Dermis microvascular lymphatic vessel endothelial cell (primary cell): ENCODE data around the gene SEPTIN12. TPM values are rescaled to one million over a fixed set of nuclear protein-coding genes. Genes with fewer than 3 reads are reported as not detected.

ENCODE experiments used
- DNase-seq, 2 donors: peaks; one replicate each; pipeline versions ENCODE4 v3.0.0 to v3.0.0-alpha.2; 2010; ENCODE audit warnings: low read depth in 2 of 2
- total RNA-seq: library from RNA; depleted of rRNA; stranded (reverse); fragments of >200 nt; gene quantifications from 2 replicates; pipeline ENCODE4 v1.2.1, GENCODE V29; 2014

SEPTIN12 gene, protein sequence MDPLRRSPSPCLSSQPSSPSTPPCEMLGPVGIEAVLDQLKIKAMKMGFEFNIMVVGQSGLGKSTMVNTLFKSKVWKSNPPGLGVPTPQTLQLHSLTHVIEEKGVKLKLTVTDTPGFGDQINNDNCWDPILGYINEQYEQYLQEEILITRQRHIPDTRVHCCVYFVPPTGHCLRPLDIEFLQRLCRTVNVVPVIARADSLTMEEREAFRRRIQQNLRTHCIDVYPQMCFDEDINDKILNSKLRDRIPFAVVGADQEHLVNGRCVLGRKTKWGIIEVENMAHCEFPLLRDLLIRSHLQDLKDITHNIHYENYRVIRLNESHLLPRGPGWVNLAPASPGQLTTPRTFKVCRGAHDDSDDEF
- not detected in 2 replicates for total RNA-seq

DNA sequence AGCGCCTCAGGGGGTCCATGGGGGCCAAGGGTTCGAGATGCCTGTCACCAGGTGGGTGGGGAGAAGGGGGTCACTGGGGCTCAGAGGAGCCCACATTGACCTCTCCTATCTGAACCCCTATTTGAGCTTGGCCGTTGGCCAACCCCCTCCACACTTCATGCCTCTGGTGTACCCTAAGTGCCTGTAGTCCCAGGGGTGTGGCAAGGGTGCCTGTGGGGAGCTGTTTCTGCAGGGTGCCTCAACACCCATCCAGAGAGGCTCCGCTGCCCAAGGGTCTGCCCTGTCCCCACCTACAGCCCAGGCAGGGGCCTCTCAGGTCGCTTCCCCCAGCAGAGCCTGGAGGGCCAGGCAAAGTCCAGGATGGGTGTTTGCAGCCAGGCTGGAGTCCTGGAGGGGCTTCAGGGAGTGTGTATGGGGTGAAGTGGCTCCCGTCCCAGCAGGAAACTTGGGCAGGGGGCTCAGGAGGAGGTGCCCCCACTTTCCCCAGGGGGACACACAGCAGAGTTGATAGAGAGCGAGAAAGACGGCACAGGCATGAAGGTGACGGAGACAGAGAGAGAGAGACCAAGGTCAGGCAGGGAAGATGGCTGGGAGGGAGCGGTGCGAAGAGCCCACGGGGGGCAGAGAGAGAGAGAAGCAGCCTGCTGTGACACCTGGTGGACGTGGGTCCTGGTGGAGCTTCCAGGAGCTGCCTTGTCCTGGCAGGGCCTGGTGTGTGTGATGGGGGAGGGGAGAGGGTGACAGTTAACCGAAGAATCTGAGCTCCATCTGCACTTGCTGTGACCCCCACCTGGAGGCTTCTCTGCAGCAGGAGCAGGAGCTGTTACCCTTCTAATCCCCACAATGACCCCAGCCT lies at the start of gene SEPTIN12:
Gene SEPTIN12 (minus strand): TSS at position 719 of the 856 bp plus-strand sequence. CDS start 700 bp downstream, at position 19.
- no peak for DNase-seq

DNA sequence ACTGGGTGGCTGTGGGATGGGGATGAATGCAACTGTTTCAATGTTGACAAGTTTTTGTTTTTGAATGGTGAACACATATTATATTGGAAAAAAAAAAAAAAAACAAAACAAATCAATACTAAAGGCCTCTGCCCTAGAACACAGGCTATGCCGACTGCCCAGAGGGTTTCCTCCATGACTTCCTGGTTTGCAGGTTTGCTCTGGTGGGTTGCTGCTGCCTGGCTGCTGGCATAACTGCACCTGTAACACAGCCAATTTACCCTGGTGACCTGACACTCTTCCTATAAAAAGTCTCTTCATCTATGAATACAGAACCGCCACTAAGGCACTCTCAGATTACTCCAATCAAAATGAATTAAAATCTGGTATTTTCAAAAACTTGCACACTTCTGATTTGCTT lies 48.6 kb upstream of the SEPTIN12 start:
- DNase-seq = no peak

DNA sequence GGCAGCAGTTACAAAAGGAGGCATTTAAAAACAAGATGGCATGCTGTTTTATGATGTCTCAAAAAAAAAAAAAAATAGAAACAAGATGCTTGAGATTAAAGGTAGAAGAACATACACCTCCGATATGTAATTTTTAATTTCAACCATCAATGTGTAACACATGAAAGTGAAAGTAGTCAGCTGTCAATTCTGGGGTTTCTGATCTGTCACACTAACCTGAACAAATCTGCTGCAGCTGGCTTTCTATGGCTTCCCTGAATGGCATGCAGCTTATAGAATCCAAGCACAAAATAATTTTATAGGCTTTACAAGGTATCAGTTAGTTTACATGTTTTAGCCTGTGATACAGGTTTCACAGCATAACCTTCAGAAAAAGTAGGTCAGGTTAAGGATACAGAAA lies 45.4 kb upstream of the SEPTIN12 start:
- no peak for DNase-seq

DNA sequence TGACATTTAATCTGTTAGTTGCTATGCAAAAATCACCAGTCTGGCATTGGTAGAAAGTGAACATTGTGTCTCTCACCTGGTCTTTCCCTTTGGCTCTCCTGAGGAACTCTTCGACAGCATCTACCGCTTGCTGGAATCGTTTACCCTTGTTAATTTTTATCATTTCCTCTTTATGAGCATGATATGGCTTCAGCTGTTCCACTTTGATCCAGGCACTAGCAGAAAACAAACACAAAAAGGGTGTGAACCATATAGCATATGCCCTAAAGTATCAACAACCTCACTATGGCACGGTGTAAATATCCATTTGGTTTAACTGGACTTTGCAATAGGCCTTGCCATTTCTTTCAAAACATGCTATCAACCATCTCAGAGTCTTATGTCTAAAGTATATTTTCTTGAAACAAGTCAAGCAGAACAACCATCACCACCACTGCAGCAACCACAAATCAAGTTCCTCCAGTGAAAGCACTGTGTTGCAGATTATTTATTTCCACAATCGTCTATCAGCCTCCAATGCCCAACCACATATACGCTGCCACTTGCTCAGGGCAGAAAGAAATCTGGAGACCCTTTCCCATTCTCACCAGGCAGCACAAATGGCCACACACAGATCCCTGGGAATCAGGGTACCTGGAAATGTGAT lies 44.7 kb upstream of the SEPTIN12 start:
- DNase-seq = no peak

DNA sequence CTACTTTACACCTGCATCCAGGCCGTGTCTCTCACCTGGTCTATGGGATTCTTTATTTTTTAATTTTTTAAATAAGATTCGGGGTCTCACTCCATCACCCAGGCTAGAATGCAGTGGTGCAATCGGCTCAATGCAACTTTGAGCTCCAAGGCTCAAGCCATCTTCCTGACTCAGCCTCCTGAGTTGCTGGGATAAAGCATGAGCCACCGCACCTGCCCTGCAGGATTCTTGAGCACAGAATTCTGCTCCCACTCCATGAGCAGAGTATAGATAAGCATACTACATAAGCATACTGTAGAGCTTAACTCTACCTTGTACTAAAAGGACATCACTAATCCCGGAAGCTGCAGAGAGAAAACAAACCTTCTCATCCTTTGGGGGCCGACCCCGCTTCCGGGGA lies 43.5 kb upstream of the SEPTIN12 start:
- no peak for DNase-seq

DNA sequence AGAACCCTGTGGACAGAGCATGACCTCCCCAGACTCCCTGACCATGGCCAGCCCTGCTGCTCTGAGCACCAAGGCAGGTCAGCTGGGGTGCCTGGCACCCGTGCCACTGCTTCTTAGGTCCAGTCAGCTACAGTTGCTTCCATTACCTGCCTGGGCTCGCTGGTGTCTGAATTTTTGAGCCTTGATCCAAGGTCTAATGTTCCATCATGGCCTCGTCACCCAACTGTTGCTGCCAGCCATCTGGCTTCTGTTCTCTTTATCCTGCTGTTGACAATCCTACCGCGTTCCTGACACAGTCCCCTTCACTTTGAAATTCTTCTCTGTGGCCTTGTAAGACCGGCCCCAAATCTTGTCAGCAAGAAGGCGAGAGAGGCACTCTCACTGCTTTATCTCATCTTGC lies 42.3 kb upstream of the SEPTIN12 start:
- no peak for DNase-seq

DNA sequence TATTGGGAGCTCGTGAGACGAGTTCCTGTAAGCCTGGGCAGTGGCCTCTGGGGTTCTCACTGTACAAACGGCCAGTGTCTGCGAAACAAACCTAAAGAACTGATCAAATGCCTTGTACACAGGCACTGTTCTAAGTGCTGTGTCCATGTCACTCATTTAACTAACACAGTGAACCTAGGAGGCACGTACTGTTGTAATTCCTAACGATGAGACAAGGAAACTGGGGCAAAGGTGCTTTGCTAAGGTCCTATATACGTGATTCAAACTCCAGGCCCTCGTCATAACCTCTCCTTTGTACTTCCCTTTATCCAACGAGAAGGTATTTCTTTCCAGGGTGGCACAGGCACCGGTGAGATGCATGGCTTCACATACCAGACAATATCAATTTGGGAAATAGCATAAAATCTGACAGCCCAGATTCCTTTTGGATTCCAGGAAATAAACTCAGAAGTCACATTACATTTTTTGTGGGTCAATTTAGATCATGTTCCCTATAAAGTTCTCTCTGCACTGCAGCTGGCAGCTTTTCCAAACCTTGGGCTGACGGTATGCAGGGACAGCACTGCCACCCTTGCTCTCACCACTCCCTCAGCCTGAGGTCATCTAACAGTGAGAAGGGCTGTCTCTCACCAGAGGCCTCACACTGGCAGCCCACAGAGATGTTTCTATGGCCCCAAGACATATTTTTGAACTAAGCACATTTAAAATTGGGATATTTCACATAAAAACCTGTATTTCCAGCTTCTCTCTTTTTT lies 40.6 kb upstream of the SEPTIN12 start:
- no peak for DNase-seq

DNA sequence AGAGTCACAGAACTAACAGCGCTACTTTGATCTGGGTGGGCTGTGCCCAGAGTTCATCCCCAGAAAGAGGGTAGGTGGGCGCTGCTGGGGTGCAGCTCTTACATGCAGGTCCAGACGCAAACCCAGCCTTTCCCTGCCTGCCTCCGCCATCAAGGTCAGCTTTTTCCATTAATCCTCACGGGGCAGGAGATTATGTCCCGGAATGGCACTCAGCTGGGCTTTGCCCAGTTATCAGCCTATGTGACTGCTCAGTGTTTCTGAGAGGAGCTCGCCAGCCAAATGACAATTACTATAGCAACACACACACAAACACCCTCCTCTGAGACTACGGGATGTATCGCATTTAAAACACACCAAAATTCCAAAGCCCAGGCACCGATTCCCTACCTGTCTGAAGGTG lies 38.8 kb upstream of the SEPTIN12 start:
- no peak for DNase-seq

DNA sequence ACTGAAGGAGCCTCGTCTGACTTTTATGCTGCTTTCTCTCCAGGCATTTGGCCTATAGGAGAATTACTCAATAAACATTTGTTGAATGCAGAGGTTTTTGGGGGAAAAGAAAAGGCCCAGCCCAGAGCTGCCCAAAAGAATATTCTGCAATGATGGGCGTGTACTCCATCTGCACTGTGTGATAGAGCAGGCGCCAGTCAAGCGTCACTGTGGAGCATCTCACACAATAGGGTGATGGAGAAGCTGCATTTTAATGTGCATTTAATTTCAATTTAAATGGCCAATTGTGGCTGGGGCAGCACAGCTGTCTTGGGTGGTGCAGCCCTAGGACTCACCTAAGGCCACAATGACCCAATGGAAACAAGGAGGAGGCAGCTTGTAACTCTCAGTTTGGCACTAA lies 38.4 kb upstream of the SEPTIN12 start:
- no peak for DNase-seq

DNA sequence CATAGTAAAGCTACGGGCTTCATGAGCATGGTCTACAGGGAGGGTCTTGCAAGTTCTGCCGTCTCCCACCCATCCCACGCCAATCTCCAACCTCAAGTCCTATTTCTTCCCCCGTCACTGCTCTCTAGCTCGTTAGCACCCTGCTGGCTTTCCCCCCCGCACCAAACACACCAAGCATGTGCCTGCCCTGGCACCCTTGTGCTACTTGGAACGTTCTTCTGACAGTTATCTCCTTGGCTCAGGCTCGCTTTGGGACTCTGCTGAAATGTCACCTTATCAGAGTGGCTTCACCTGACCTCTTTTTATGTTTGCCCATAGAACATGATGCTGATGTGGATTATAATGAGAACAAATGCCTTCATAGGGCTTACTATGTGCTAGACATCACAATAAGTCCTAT lies 37.1 kb upstream of the SEPTIN12 start:
- DNase-seq = no peak

DNA sequence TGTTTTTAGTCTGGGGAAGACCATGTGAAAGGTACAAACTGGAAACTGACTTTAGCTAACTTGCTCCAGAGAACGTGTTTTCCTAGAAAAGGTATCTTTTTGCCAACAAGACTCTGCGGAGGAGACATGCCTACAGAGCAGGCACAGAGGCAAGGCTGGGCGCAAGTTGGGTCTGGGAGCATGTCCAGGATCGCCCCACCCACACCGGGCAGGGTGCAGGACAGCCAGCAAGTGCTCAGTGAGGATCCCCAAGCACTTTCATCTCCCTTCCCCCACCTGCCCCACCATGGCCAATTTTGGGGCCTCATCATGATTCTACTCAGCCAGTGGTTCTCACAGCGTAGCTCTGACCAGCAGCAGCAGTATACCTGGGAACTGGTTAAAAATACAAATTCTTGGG lies 32.5 kb upstream of the SEPTIN12 start:
- no peak for DNase-seq

DNA sequence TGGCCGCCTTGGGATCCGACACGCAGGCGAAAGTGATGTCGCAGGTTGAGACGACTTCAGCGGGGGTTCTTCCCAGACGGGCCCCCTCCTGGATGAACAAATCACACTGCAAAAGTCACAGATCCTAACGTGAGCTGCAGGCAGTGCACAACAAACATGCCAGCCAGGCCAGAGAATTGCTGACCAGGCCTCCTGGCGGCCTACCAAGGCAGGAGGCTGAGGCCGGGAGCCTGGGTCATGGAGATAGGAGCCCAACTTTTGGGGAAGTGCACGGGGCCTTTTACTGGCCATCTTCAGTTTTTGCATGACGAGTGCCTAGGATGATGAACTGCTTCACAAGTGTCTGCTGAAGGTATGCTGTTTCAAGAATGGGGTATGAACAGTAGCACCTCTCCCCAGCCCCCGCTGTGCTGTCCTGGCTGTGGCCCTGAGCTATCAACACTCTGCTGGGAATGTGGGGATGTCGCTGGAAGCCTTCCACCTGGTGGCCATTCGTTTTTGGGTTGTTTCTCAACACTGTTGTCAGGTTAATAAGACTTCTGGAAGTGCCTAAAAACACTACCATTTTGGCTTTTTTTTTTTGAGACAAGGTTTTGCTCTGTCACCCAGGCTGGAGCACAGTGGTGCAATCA lies 26.5 kb upstream of the SEPTIN12 start:
- no peak for DNase-seq

DNA sequence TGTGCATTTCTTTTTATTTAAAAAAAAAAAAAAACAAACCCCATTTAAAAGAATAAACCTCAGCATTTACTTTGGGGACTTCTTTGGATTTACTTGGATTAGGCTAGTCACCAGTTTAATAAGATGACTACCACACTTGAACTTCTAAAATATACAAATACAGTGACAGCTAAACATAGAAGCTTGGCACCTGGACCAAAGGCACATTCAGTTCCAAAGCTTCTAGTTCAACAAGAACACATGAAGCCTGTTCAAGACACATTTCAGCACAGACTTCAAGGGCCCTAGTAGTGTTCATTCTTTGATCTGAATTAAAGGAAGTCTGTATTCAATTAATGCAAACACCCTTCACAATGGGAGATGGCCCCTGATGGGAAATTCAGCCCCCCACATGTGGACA lies 25.9 kb upstream of the SEPTIN12 start:
- no peak for DNase-seq

DNA sequence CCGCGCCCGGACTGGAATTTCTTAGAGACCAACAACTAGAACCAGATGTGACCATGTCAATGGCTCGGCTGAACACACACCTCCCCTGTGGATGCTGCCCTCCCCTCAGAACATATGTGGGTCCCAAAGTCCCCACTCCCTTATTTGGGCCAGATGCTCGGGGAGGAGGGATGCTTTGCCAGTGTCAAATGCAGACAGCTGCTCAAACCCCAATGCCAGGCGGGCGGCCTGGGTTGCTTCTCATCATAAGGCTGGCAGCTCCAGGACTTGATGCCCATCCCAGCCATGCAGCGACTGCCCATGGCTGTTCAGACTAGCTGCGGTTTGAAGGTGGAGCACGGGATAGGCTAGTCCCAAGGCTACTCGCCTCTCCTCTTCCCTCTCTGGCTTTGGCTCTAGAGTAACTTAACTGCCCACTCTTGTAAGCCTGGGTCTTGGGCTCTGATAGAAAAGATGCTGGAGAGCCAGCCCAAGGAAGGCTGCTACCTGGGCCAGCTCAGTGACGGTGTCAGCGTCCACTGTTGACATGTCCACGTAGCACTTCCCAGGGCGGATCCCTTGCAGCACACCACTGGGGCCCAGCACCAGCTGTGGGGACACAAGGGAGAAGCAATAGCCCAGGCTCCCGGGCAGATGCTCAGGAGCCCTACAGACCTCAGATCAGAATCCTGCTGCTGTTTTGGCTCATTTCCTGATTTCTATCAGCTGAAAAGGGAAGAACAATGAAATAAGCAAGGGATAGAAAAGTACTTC lies 25.3 kb upstream of the SEPTIN12 start:
- no peak for DNase-seq

DNA sequence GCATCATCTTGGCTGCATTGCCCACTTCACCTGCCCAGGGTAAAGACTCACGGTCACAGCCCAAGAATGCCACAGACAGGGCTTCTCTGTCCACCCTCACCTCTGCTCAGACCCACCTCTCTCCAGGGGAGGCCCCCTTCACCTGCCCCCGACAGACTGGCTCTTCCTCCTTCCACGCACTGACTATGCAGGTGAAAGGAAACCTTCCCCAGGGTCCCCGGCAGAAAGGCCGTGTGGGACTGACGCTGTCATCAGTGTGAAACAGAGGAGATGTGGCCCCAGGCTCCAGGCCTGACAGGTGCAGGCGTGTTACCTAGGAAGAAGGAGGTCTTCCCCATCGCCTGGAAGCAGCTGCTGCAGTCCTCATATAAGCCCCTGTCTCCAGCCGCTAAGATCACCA lies 23.6 kb upstream of the SEPTIN12 start:
- DNase-seq = no peak

DNA sequence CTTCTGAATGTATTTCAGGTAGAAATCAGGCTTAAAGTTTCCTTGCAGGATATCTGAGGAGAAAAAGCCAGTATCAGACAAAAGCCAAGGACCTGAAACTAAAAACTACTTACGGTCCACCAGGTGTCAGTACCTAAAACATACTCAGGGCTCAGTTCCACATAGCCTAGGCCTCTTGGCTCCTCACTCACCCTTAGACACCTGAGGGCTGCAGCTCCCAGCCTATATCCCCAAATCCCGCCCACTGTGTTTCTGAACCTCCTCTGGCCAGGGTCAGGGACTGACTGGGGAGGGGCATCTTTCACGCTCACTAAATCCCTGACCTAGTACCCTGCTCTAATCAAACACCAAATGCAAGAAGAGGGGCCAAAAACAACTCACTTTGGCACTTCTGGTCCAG lies 23.1 kb upstream of the SEPTIN12 start:
- DNase-seq = no peak

DNA sequence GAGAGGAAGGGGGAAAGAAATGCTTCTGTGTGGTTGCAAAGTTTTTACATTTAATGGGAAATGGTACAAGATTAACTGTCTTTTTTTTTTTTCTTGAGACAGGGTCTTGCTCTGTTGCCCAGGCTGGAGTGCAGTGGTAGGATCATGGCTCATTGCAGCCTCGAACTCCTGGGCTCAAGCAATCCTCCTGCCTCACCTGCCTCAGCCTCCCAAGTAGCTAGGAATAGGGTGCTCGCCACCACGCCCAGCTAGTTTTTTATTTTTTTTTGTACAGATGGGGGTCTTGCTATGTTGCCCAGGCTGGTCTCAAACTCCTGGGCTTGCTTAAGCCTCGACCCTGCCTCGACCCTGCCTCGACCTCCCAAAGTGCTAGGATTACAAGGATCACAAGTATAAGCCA lies 18.1 kb upstream of the SEPTIN12 start:
- no peak for DNase-seq

DNA sequence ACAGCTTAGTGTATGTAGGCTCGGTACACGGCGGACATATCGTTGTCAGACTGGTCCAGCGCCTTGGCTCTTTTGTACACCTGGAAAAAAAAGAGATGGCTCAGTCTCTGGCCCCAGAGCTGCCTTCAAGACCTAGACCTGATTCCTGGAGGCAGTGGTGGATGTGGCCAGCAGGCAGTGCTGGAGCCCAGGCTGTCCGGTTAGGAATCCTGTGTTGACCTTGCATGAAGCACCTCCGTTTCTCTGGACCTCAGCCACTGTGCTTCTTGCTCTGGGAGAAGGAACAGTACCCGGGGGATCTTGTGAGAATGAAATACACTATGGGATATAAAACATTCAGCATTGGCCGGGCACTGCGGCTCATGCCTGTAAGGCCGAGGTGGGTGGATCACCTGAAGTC lies 17.1 kb upstream of the SEPTIN12 start:
- no peak for DNase-seq

DNA sequence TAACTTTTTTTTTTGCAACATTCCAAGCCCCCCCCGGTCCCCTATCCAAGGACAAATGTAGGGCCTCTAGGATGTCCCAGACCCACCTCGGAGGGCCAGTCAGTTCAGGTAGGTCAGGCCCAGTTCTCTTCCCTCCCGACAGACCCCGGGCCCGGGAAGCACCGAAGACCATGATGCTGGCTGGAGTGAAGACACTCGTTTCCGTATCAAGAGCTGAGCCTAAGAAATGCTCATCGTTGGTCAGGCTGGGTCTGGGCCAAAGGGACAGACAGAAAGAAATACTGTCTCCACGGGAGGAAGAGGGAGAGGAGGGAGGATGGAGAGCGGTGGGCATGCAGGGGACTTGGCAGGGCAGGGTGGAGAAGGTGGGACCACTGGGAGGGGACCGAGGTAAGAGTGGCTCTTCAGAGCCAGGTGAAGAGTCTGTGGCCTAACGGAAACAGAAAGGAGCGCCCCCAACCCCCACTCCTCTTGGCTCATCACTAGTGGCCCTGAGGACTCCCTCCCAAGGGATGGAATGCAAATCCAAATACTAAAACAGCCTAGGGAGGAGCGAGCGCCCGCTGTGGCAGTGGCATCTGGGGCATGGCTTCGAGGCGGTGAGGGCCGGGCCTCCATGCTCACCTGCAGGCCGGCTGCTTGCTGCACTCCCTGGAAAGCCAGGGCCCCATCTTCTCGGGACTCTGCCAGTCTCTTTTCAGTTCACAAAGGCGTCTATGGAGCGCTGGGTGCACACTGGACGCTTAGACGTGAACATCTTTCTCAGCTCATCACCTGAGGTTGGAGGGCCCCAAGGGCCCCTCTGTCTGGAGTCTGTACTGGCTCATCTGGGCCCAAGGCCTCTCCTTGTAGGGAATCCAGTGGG lies 16.0 kb upstream of the SEPTIN12 start:
- DNase-seq = no peak
